GM12878 (cell line): ENCODE results near the gene GALNS.

Experiments used
- CBFB ChIP-seq: IDR thresholded peaks from 2 replicates; pipeline ENCODE4 v1.6.1; 2016; ENCODE audit warnings: antibody characterized with exemption, low read depth
- EGR1 ChIP-seq, 2 experiments: IDR thresholded peaks; 1 replicate in 1 of 2; 2 replicates in 1 of 2; pipeline ENCODE4 v1.6.1; 2011 to 2012; ENCODE audit warnings: low read depth in 2 of 2, low read length in 2 of 2, borderline replicate concordance in 1 of 2, mild to moderate bottlenecking in 1 of 2, moderate library complexity in 1 of 2
- EP300 ChIP-seq, 2 experiments: fragments of 150-350 bp in 1 of 2; IDR thresholded peaks; 2 replicates each; pipeline ENCODE4 v1.6.1; 2011 to 2012; ENCODE audit warnings: low read depth in 2 of 2, low read length in 2 of 2, borderline replicate concordance in 1 of 2, improper control_type of control experiment in 1 of 2, inconsistent platforms in 1 of 2; ENCODE audit not compliant: control insufficient read depth in 1 of 2
- GABPA ChIP-seq: IDR thresholded peaks from 2 replicates; pipeline ENCODE4 v1.6.1; 2014; ENCODE audit warnings: antibody characterized with exemption, low read depth, mild to moderate bottlenecking, inconsistent platforms
- JUND ChIP-seq: IDR thresholded peaks from 2 replicates; pipeline ENCODE4 v1.6.1; 2012; ENCODE audit warnings: low read depth, mild to moderate bottlenecking, low read length, improper control_type of control experiment, moderate library complexity
- KAT2A ChIP-seq: conservative IDR thresholded peaks from 2 replicates; pipeline ENCODE4 v1.6.1; 2011; ENCODE audit warnings: low read depth, low read length; ENCODE audit not compliant: control insufficient read depth
- MTA3 ChIP-seq: IDR thresholded peaks from 2 replicates; pipeline ENCODE4 v1.6.1; 2012; ENCODE audit warnings: low read length, inconsistent platforms, borderline replicate concordance
- NBN ChIP-seq: fragments of 450-650 bp; IDR thresholded peaks from 2 replicates; pipeline ENCODE4 v1.6.1; 2016
- POLR2A ChIP-seq: IDR thresholded peaks from 2 replicates; pipeline ENCODE4 v1.6.1; 2011; ENCODE audit warnings: low read depth, mild to moderate bottlenecking, low read length
- POLR2AphosphoS5 ChIP-seq: IDR thresholded peaks from 2 replicates; pipeline ENCODE4 v1.6.1; 2011; ENCODE audit warnings: mild to moderate bottlenecking, low read length, inconsistent platforms
- SREBF2 ChIP-seq: IDR thresholded peaks from 2 replicates; pipeline ENCODE4 v1.6.1; 2012; ENCODE audit warnings: mild to moderate bottlenecking, low read length
- TF ChIP-seq, protein P1 (sequence below), 3 experiments: IDR thresholded peaks in 2 of 3; conservative IDR thresholded peaks in 1 of 3; 2 replicates each; pipeline ENCODE4 v1.5.1; 2011; ENCODE audit warnings: low read depth in 3 of 3, low read length in 3 of 3, mild to moderate bottlenecking in 3 of 3, control low read depth in 2 of 3, moderate library complexity in 2 of 3, inconsistent platforms in 1 of 3, mixed read lengths in 1 of 3; ENCODE audit not compliant: control insufficient read depth in 2 of 3, insufficient read depth in 1 of 3; ENCODE audit errors: extremely low read depth in 1 of 3
- TF ChIP-seq, protein P2 (sequence below): IDR thresholded peaks from 2 replicates; pipeline ENCODE4 v1.6.1; 2011; ENCODE audit warnings: mild to moderate bottlenecking, low read depth, low read length, moderate library complexity; ENCODE audit not compliant: insufficient replicate concordance
- TF ChIP-seq, protein P3 (sequence below): fragments of 450-650 bp; IDR thresholded peaks from 2 replicates; pipeline ENCODE4 v1.6.1; 2017; ENCODE audit warnings: mild to moderate bottlenecking

DNA sequence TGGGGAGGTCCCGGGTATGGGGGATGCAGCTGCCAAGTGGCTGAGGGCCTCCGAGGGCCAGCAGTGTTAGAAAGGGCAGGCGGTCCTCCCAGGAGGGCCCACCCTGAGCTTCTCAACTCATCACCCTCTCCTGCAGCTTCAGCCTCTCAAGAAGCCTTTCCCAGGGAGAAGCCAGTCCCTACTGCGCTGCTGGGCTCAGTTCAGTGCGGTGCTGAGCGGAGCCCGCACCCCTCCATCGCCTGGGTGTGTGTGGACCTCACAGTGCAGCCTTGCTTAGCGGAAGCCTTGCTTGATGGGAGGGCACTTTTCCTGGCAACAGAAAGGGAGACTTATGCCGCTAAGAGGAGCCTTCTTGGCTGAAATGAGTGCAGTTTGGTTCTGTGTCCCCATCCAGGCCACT, 41.5 kb downstream of the GALNS start:
- no peak for TF ChIP-seq SREBF2
- TF ChIP-seq, protein P1, sequence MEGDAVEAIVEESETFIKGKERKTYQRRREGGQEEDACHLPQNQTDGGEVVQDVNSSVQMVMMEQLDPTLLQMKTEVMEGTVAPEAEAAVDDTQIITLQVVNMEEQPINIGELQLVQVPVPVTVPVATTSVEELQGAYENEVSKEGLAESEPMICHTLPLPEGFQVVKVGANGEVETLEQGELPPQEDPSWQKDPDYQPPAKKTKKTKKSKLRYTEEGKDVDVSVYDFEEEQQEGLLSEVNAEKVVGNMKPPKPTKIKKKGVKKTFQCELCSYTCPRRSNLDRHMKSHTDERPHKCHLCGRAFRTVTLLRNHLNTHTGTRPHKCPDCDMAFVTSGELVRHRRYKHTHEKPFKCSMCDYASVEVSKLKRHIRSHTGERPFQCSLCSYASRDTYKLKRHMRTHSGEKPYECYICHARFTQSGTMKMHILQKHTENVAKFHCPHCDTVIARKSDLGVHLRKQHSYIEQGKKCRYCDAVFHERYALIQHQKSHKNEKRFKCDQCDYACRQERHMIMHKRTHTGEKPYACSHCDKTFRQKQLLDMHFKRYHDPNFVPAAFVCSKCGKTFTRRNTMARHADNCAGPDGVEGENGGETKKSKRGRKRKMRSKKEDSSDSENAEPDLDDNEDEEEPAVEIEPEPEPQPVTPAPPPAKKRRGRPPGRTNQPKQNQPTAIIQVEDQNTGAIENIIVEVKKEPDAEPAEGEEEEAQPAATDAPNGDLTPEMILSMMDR (IDR thresholded peaks at IDR 0.05 in 2 of 3, conservative IDR thresholded peaks at IDR 0.05 in 1 of 3; ENCODE audit: control insufficient read depth in 2 of 3, extremely low read depth in 1 of 3, insufficient read depth in 1 of 3, low read depth in 3 of 3, low read length in 3 of 3): no peak
- TF ChIP-seq, protein P2, sequence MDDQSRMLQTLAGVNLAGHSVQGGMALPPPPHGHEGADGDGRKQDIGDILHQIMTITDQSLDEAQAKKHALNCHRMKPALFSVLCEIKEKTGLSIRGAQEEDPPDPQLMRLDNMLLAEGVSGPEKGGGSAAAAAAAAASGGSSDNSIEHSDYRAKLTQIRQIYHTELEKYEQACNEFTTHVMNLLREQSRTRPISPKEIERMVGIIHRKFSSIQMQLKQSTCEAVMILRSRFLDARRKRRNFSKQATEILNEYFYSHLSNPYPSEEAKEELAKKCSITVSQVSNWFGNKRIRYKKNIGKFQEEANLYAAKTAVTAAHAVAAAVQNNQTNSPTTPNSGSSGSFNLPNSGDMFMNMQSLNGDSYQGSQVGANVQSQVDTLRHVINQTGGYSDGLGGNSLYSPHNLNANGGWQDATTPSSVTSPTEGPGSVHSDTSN: no peak
- no peak for TF ChIP-seq JUND
- no peak; the same call in 1 of the 2 replicates for TF ChIP-seq MTA3
- no peak for TF ChIP-seq POLR2A
- TF ChIP-seq CBFB: no peak
- TF ChIP-seq KAT2A: no peak
- no peak for TF ChIP-seq GABPA
- TF ChIP-seq NBN: no peak
- no peak for TF ChIP-seq POLR2AphosphoS5
- TF ChIP-seq, protein P3, sequence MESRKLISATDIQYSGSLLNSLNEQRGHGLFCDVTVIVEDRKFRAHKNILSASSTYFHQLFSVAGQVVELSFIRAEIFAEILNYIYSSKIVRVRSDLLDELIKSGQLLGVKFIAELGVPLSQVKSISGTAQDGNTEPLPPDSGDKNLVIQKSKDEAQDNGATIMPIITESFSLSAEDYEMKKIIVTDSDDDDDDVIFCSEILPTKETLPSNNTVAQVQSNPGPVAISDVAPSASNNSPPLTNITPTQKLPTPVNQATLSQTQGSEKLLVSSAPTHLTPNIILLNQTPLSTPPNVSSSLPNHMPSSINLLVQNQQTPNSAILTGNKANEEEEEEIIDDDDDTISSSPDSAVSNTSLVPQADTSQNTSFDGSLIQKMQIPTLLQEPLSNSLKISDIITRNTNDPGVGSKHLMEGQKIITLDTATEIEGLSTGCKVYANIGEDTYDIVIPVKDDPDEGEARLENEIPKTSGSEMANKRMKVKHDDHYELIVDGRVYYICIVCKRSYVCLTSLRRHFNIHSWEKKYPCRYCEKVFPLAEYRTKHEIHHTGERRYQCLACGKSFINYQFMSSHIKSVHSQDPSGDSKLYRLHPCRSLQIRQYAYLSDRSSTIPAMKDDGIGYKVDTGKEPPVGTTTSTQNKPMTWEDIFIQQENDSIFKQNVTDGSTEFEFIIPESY: no peak
- no peak for TF ChIP-seq EP300 (IDR thresholded peaks at IDR 0.05; ENCODE audit: borderline replicate concordance in 1 of 2, control insufficient read depth in 1 of 2, low read depth in 2 of 2, low read length in 2 of 2)
- no peak for TF ChIP-seq EGR1 (IDR thresholded peaks at IDR 0.05; ENCODE audit: borderline replicate concordance in 1 of 2, low read depth in 2 of 2, low read length in 2 of 2)
